Inflammatory macrophage (primary cell): ENCODE data around the gene CCDC187.
A peak's percentile ranks its signal among the peaks of the same experiment; 100 is the strongest.

Source experiments
- DNase-seq, 2 donors: peaks; one replicate each; pipeline ENCODE4 v3.0.0-alpha.2; 2020 to 2022

The CCDC187 gene

GRCh38 chr9:136265561-136266355, 38.1 kb downstream of the CCDC187 start:
- DNase-seq = no peak

- no peak for DNase-seq
Observed at GRCh38 chr9:136264441-136265405, 39.2 kb downstream of the CCDC187 start.

GRCh38 chr9:136264031-136264430, 39.9 kb downstream of the CCDC187 start:
- DNase-seq = no peak

DNA sequence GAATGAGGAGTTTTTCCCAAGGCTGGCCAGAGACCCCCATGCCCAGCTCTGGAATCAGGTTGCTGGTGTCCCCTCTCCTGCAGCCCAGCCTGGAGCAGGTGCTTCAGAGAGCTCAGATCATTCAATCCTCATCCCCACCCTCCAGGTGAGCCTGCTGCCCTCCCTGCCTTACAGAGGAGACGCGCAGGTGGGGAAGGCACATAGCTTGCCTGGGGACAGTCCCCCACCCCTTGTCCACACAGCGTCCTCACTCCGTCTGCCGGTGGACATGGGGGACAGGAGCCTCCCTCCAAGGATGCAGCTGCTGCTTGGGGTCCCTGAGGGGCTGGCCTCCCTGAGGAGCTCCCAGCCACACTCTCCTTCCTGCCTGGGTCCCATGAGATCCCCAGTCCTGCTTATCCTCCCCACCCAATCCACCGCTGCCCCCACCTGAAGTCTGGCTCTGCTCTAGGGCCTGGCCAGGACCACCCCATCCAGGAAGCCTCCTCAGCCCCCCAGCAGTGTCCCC, 41.2 kb downstream of the CCDC187 start:
- no peak for DNase-seq

GRCh38 chr9:136261686-136262430, 42.0 kb downstream of the CCDC187 start:
- DNase-seq = no peak

GRCh38 chr9:136260936-136261472, 42.9 kb downstream of the CCDC187 start:
- no peak for DNase-seq

DNA sequence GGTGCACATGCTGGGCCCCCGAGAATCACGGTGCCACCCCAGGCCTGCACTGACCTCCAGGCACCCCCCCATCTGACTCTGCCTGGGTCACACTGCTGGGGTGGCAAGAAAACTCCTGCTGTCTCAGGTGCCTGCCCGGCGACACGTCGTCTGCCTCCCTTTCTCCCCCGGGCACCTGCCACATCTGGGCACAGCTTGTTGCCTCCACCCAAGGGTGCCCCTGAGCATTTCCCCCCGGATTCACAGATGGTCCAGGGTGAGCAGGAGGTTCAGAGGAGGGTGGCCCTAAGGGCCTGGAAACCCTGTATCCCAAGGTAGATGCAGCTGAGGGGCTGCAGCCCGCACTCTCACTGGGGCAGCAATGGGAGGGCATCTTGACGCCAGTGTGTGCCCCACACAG, 43.4 kb downstream of the CCDC187 start:
- no peak for DNase-seq

DNA sequence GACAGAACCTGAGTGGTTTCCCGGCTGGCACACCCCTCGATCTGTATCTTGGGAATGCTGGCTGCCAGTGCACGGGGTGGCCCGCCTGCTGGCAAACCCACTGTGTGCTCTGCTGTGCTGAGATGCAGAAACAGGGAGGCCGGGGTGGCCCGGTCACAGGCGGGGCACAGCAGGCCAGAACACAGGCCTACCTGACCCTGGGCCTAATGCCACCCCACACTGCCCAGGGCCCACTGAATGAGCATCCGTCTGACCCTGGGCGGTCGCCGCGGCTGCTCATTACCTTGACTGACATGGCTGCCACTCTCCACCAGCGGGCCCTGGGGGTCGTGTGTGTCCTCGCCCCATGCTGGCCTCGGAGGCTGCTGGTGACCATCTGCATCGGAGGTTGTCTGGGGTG, 44.1 kb downstream of the CCDC187 start:
- DNase-seq = no peak

GRCh38 chr9:136259517-136259813, 44.4 kb downstream of the CCDC187 start:
- no peak for DNase-seq

GRCh38 chr9:136258786-136259516, 44.9 kb downstream of the CCDC187 start:
- no peak for DNase-seq

DNA sequence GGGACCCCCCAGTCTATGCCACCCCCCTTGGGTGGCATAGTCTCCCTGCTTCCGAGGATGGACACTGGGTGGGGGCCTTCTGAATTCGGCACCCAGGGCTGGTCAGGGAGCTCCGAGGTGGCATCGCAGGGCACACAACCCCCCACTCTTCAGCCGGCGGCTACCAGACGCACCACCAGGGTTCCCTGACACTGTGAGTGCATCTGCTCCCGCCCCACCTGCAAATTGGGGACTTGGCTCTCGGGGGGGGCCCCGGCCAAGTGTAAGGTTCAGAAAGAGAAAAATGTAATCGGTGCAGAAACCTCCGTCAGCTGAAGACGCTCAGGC, 45.6 kb downstream of the CCDC187 start:
- no peak for DNase-seq

- DNase-seq = no peak
Observed at GRCh38 chr9:136257381-136258298, 46.3 kb downstream of the CCDC187 start.

- DNase-seq = no peak
Observed at GRCh38 chr9:136255896-136256890, 47.7 kb downstream of the CCDC187 start.

GRCh38 chr9:136255166-136255538, 48.7 kb downstream of the CCDC187 start:
- peak; percentile 10 to 58 for DNase-seq

GRCh38 chr9:136254381-136255165, 49.3 kb downstream of the CCDC187 start:
- no peak for DNase-seq

- no peak for DNase-seq
Observed at GRCh38 chr9:136253246-136254130, 50.4 kb downstream of the CCDC187 start.

DNA sequence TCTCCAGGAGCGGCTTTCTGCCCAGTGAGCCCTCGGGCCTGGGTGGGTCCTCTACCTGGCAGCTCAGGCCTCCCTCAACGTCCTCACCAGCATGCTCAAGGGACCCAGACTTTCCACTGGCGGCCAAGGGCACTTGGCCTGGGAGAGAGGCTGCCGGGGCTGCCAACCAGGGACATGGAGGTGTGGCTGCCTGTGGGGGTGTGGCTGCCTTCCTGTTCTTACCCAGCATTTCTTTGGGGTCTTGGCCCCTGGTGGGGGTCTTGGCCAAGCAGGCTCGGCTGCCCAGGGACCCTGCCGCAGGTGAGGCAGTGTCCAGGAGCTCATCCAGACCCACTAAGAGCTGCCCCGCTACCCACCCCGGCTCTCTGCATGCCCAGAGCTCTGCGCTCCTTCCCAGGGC, 51.0 kb downstream of the CCDC187 start:
- no peak for DNase-seq

DNA sequence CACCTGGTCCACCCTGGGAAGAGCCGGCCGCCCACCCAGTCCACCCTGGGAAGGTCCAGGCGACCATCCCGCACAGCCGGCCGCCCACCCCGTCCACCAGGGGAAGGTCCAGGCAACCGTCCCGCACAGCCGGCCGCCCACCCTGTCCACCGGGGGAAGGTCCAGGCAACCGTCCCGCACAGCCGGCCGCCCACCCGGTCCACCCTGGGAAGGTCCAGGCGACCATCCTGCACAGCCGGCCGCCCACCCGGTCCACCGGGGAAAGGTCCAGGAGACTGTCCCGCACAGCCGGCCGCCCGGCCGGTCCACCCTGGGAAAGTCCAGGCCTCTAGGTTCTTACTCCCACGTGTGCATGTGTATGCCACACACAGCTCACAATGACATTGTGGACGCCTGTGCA, 51.6 kb downstream of the CCDC187 start:
- no peak for DNase-seq
